Cardiac muscle cell (in vitro differentiated cells and primary cell): ENCODE data around the gene CCDC12. TPM values are rescaled to one million over a fixed set of nuclear protein-coding genes. Genes with fewer than 3 reads are reported as not detected.

Experiments
- DNase-seq, 2 donors: peaks; one replicate each; pipeline versions ENCODE4 v3.0.0 to v3.0.0-alpha.2; 2010 to 2017; ENCODE audit warnings: low read depth in 1 of 2, low spot score in 1 of 2
- H3K27ac ChIP-seq: fragments of 200-600 bp; sonication (generic); 2 replicates; pipeline ENCODE4 v1.5.1; 2016
- H3K27me3 ChIP-seq: fragments of 200-600 bp; sonication (generic); 2 replicates; pipeline ENCODE4 v1.6.0; 2016; ENCODE audit warnings: control low read depth
- H3K36me3 ChIP-seq: fragments of 200-600 bp; sonication (generic); 2 replicates; pipeline ENCODE4 v1.5.1; 2016; ENCODE audit warnings: control low read depth
- H3K4me1 ChIP-seq: fragments of 200-600 bp; sonication (generic); 2 replicates; pipeline ENCODE4 v1.8.1; 2017; ENCODE audit warnings: low read depth, mild to moderate bottlenecking, mixed run types
- H3K4me3 ChIP-seq: fragments of 200-600 bp; sonication (generic); 2 replicates; pipeline ENCODE4 v1.5.1; 2016; ENCODE audit warnings: mild to moderate bottlenecking
- H3K9me3 ChIP-seq: fragments of 200-600 bp; sonication (generic); 2 replicates; pipeline ENCODE4 v1.5.1; 2017; ENCODE audit warnings: low read depth, mild to moderate bottlenecking, control low read depth
- CTCF ChIP-seq: IDR thresholded peaks from 2 replicates; pipeline ENCODE4 v1.5.1; 2012; ENCODE audit warnings: low read depth, mild to moderate bottlenecking, low read length
- polyA plus RNA-seq: library from polyadenylated mRNA; unstranded; fragments of >200 nt; fragmentation: Nextera tagmentation; extraction: Ambion mirVana; gene quantifications from 2 replicates; pipeline ENCODE4 v1.2.1, GENCODE V29; 2016
- total RNA-seq: library from RNA; depleted of rRNA; stranded (reverse); fragments of >200 nt; gene quantifications from 2 replicates; pipeline ENCODE4 v1.2.3, GENCODE V29; 2016

Gene CCDC12
- total and polyA plus RNA-seq, 2 experiments from 2014 or later, result 53.8 to 73.1 TPM

GRCh38 chr3:46921871-46922271 lies 54.7 kb downstream of the CCDC12 start:
- Histone ChIP-seq H3K4me1 (no peaks in the 10 kb centered on the region), H3K27ac (no peak overlapping the region), H3K36me3 (peaks cover 29% of the 10 kb centered on the region), H3K9me3 (no peaks in the 10 kb centered on the region), H3K4me3 (no peak overlapping the region), H3K27me3 (no peaks in the 10 kb centered on the region)
- no peak for TF ChIP-seq CTCF
- DNase-seq, result no peak

DNA sequence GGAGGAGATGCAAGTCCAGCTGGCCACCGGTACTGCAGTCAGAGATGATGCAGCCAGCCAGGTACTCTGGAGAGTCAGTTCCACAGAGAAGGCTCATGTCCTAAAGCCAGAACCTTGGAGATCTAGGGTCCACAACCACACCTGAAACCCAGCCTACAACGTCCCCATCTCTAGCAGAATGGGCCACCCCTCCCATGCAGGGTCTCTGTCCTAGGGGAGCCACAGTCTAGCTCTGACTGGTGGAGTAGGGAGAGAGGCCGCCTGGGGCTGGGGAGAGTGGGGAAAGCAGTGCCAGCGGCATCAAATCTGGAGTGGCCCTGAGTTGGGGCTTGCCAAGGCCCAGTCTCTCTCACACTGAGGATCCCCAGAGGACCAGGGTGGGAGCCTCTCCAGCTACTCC lies 55.5 kb downstream of the CCDC12 start:
- H3K36me3 ChIP-seq, result peaks cover 29% of the 10 kb centered on the region
- no peak for DNase-seq
- no peak overlapping the region for H3K4me3 ChIP-seq
- no peaks in the 10 kb centered on the region for H3K4me1 ChIP-seq
- H3K27ac ChIP-seq, result no peak overlapping the region
- TF ChIP-seq CTCF, result no peak
- no peaks in the 10 kb centered on the region for H3K27me3 ChIP-seq
- no peaks in the 10 kb centered on the region for H3K9me3 ChIP-seq

DNA sequence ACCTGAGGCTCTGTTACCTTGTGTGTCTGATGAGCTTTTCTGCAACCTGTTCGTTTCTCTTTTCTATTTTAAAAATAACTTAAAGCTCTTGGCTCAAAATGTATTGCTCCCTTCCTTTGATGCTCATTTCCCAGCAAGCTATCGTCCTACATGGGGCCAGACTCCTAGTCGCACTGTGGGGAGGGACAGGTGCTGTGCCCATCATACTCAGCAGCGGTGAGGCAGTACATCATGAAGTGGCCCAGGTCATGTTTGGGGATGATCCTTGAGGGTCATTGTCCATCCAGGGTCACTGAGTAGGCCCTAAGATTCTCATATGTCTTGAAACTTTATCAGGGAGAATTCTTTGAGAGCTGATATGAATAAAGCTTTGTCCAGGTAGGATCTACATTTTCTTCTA lies 57.9 kb downstream of the CCDC12 start:
- Histone ChIP-seq H3K27ac (no peak overlapping the region), H3K27me3 (no peaks in the 10 kb centered on the region), H3K36me3 (peaks cover 23% of the 10 kb centered on the region), H3K4me1 (peaks cover 16% of the 10 kb centered on the region), H3K4me3 (no peak overlapping the region), H3K9me3 (no peaks in the 10 kb centered on the region)
- TF ChIP-seq CTCF, result no peak
- no peak for DNase-seq

DNA sequence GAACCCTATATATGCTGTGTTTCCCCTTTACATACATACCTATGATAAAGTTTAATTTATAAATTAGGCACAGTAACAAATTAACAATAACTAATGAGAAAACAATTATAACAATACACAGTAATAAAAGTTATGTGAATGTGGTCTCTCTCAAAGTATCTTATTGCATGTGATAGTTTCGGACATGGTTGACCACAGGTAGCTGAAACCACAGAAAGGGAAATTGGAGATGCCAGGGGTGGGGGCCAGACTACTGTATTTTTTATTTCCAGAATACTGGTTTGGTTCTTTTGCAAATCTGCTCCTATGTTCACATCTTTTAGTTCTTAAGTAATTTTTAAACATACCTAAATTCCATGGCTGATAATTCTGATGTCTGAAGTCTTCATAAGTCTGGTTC lies 58.3 kb downstream of the CCDC12 start:
- TF ChIP-seq CTCF, result no peak
- Histone ChIP-seq H3K36me3 (peaks cover 23% of the 10 kb centered on the region), H3K4me1 (peaks cover 20% of the 10 kb centered on the region), H3K27me3 (no peaks in the 10 kb centered on the region), H3K9me3 (no peaks in the 10 kb centered on the region), H3K4me3 (no peak overlapping the region), H3K27ac (no peak overlapping the region)
- DNase-seq, result no peak

DNA sequence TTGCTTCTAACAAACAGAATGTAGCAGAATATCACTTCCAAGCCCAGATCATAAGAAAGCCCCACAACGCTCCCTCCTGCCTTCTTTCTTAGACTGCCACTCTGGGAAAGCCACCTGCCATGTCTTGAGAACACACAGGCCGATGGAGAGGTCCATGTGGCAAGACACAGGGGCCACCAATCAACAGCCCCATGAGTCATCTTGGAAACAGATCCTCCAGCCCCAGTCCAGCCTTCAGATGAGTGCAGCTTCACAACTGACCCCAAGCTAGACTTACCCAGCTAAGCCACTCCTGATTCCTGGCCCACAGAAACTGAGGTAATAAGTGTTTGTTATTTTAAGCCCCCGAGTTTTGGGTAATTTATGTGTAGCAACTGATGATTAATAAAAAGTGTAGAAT lies 59.3 kb downstream of the CCDC12 start:
- H3K36me3 ChIP-seq, result peaks cover 23% of the 10 kb centered on the region
- TF ChIP-seq CTCF, result no peak
- no peak overlapping the region for H3K27ac ChIP-seq
- no peaks in the 10 kb centered on the region for H3K27me3 ChIP-seq
- H3K4me3 ChIP-seq, result no peak overlapping the region
- H3K9me3 ChIP-seq, result no peaks in the 10 kb centered on the region
- no peak for DNase-seq
- peaks cover 20% of the 10 kb centered on the region for H3K4me1 ChIP-seq

GRCh38 chr3:46916799-46917198 lies 59.7 kb downstream of the CCDC12 start:
- no peak for TF ChIP-seq CTCF

More at GRCh38 chr3:46916799-46917198, 59.7 kb downstream of the CCDC12 start:
- DNase-seq, result no peak
- no peak overlapping the region for H3K27ac ChIP-seq
- H3K4me3 ChIP-seq, result no peak overlapping the region
- no peaks in the 10 kb centered on the region for H3K27me3 ChIP-seq
- peaks cover 20% of the 10 kb centered on the region for H3K4me1 ChIP-seq
- peaks cover 22% of the 10 kb centered on the region for H3K36me3 ChIP-seq
- H3K9me3 ChIP-seq, result no peaks in the 10 kb centered on the region
